GM21526 (cell line): ENCODE results near the gene HASPIN.
"Not testable (repeated sequence)": the region's sequence is repeated elsewhere in the genome, so short reads cannot be mapped to it uniquely, and the experiment has no call there.

Source experiments
- ATAC-seq: cut with Tn5 transposase; IDR thresholded peaks from one replicate; pipeline ENCODE4 v1.9.1; 2021; ENCODE audit warnings: moderate library complexity; ENCODE audit not compliant: unreplicated experiment, low FRiP score

HASPIN gene

DNA sequence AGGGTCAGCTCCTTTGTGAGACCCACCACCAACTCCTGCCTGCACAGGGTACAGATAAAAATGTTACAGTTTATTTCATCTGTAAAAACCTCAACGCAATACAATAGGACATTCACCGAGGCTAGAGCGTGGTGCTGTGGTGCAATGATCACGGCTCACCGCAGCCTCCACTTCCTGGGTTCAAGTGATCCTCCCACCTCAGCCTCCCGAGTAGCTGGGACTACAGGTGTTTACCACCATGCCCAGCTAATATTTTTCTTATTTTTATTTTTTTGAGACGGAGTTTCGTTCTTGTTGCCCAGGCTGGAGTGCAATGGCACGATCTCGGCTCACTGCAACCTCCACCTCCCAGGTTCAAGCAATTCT lies 11.2 kb downstream of the HASPIN start:
- not testable (repeated sequence) for ATAC-seq

DNA sequence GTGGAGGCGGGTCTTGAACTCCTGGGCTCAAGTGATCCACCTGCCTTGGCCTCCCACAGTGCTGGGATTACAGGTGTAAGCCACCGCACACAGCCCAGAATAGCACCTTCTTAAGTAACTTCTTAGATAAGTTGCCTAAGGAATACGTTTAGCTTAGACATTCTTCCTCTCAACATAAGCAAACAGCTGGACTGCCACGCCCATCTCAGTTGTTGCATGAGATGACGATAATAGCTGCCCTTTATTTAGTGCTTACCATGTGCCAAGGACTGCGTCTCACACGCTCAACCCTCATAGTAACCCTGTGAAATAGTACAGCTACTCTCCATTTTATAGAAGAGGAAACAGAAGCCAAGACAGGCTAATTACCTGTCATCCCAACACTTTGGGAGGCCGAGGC lies 11.8 kb downstream of the HASPIN start:
- no peak for ATAC-seq

DNA sequence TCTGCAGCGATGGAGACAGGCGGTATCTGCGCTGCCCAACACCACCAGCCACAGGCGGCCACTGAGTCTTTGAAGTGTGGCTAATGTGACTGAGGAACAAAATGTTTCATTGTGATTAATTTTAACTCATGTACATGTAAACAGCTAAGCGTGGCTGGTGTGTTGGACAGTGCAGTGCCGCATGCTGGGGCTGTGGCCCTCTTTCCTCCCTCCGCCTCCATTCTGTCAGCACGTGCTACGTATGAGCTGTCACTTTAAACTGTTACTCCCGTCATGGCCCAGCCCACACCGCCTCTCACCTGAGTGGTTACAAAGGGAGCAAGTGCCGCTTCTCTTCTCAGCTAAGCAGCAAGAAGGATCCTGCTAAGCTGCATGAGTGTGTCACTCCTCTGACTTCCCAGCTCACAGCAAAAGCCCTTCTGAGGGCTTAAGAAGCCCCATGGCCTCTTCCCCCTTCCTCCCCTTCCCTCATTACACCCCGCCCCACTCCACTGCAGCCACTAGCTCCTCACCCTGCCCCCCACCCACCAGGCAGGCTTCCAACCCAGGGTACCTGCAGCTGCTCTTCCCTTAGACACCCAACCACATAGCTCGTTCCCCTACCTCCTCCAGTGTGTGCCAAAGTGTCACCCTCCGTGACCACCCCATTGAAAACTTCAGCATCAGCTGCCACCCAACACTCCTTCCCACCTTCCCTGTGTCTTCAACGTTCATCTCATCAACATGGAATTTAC lies 15.0 kb downstream of the HASPIN start:
- ATAC-seq: no peak

DNA sequence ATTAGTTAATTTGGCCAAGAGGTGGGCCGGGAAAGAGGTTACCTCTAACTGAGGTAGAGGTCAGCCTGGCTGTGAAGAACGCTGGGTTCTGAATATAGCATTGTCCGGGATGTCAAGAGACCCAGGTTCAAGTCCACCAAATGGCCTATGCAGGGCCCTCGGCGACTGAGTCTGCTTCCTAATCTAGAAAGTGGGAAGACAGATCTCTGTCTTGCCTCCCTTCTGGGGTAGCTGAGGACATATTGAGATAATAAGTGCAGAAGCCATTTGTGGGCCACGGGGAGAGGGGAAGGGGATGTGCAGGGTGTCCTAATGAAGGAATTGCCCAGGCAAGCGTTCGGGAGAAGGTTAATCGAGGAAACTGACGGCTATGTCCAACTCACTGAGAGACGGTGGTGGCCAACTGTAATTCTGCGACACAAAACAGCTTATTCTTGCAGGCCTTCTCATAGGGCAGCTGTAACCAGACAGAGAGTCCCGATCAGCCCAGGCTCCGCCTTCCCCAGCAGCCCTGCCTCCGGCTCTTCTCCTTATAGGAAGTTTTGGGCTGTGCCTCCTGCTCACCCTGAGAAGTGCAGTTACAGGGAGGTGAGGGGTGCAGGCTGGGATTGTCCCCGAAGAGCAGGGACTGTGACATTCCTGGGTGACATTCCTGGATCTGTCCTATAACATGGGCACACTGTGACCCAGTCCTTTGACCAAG lies 15.9 kb downstream of the HASPIN start:
- no peak for ATAC-seq

DNA sequence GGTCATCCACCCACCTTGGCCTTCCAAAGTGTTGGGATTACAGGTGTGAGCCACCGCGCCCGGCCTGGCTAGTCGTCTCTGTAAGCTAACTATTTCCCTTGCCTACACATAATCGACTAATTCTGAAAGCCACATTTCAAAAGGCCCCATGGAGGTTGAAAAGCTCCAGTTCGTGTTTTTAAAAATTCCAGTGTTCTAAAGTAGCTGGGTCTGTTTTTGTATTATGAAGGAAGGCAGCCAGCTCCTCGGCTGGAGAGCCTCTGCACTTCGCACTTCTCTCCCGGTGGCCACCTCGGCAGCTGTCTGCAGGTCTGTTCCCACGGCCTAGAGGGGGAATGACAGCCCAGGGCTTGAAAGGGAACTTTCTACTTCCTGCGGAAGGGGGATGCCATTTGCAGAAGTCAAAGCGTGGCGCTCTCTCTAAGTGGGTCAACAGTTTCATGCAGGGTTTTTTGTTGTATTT lies 16.9 kb downstream of the HASPIN start:
- no peak for ATAC-seq

DNA sequence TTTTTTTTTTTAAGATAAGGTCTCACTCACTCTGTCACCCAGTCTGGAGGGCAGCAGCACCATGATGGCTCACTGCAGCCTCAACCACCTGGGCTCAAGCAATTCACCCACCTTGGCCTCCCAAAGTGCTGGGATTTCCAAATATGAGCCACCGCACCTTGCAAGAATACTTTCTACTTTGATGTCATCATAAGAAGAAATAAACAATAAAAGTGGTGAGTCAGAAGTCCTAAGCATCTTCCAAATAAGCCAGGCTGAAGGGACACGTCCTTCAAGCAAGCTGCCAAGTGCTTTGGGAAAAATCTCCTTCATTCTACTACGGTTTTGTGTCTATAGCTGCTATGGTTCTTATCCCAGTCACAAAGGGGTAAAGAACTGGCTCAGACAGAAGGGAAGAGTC lies 20.3 kb downstream of the HASPIN start:
- no peak for ATAC-seq

DNA sequence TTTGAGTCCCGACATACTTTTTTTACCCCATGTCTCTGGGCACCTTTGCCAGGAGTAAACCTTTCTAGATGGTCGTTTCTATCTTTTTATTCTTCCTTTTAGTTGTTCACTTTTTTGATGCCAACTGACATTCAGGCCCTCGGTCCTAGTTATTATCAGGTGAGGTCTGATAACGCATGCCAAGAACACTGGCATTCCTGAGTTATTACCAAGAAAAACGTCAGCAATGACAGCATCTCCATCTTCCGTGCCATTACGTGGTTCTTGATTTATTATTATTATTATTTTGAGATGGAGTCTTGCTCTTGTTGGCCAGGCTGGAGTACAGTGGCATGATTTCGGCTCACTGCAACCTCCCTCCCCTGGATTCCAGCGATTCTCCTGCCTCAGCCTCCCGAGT lies 21.4 kb downstream of the HASPIN start:
- no peak for ATAC-seq

DNA sequence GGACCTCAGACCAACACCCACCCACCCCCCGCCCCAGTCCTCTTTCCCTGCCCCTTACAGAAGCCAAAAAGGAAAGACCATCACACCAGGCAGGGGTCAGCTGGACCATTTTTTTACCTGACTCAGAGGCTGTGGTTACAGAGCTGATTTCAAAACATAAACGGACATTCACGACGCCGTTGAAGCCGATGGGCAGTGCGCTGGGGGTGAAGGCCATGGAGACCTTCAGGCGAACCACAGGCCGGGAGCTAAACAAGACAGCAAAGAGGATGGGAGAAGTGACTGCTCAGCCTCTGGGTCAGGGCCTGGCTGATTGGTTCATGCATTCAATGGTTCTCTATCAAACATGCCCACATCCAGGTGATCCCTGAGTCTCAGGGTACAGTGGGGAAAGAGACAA lies 24.1 kb downstream of the HASPIN start:
- no peak for ATAC-seq

DNA sequence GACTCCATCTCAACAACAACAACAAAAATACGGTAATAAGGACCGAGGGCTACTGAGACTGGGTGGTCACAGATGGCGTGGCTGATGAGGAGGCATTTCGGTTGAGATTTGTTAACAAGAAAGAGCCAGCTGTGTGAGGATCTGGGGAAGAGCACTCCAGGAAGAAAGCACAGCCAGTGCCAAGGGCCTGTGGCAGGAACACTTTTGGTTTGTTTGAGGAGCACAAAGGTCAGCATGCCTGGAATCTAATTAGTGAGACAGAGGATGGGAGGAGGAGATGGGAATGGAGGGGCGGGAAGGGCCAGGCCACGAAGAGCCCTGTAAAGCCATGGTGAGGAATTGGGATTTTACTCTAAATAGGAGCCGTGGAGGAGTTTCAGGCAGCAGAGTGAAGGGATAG lies 24.9 kb downstream of the HASPIN start:
- no peak for ATAC-seq

DNA sequence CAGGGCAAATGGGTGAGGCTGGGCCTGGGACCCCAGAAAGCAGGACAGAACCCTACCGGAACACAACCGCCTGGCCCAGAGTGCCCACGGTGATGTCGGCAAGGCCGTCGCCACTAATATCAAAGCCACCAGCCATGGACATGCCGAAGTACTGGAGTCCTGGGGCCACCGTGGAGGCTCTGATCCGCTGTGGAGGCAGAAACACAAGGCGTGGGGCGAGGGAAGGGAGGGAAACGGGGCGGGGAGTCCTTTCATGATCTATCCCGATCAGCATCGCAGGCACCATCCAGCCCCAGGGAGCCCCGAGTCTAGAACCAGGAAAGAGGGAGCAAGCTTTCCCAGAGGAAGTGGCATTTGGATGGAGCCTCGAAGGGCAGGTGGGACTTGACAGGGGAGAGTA lies 26.6 kb downstream of the HASPIN start:
- ATAC-seq: no peak

DNA sequence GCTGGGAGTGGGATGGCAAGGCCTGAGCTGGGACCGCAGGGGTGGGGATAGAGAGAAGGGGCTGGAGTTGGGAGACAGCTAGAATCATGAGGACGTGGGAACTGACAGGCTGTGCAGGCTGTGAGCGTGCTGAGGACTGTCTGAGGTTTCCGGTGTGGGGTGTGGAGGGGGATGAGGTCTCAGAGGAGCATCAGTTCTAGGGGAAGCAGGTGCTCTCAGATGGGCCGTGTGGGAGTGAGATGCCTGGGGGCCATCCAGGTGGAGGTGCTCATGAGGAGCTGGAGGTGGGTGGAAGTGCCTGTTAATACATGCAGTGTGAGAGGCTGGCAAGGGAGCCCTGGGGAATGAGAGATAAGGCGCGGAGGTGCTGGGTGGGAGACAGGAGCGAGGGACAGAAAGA lies 27.2 kb downstream of the HASPIN start:
- no peak for ATAC-seq

DNA sequence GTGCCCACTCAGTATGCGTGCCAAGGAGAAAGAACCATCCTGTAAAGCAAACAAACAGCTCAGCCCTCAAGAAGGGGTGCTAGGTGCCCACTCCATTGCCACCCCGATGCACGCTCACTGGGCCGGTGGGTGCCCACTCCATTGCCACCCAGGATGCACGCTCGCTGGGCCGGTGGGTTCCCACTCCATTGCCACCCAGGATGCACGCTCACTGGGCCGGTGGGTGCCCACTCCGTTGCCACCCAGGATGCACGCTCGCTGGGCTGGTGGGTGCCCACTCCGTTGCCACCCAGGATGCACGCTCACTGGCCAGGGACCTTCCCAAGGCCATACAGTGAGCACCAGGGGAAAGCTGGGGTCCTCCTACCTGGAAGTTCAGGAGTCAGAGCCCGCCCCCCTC lies 28.1 kb downstream of the HASPIN start:
- ATAC-seq: no peak

DNA sequence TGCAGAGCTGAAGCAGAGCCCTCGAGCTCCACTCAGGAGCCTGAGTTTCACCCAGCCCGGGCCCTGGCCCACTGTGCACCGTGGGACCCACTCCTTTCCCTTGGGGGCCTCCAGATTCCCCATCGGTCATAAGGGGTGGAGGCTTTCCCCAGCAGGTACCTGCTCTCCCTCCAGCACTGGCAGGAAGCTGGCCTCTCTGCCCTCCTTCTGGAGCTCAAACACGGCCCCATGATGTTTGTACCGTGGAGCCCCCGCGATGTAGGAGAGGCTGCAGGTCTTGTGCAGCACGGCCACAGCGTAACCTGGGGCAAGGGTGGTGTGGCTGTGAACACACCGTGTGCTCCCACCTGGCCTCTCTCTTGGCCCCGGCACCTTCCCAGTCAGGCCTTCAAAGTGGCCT lies 29.9 kb downstream of the HASPIN start:
- no peak for ATAC-seq

DNA sequence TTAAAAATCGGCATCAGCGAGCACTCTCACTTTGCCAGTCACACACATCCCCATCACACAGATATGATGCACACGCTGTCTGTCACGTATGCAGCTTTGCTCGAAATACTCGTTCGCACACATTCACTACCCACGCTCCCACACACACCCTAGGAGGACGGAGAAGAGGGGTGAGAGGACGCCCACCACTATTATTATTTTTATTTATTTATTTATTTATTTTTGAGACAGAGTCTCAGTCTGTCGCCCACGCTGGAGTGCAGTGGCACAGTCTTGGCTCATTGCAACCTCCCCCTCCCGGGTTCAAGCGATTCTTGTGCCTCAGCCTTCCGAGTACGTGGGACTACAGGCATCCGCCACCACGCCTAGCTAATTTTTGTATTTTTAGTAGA lies 30.4 kb downstream of the HASPIN start:
- ATAC-seq: no peak

DNA sequence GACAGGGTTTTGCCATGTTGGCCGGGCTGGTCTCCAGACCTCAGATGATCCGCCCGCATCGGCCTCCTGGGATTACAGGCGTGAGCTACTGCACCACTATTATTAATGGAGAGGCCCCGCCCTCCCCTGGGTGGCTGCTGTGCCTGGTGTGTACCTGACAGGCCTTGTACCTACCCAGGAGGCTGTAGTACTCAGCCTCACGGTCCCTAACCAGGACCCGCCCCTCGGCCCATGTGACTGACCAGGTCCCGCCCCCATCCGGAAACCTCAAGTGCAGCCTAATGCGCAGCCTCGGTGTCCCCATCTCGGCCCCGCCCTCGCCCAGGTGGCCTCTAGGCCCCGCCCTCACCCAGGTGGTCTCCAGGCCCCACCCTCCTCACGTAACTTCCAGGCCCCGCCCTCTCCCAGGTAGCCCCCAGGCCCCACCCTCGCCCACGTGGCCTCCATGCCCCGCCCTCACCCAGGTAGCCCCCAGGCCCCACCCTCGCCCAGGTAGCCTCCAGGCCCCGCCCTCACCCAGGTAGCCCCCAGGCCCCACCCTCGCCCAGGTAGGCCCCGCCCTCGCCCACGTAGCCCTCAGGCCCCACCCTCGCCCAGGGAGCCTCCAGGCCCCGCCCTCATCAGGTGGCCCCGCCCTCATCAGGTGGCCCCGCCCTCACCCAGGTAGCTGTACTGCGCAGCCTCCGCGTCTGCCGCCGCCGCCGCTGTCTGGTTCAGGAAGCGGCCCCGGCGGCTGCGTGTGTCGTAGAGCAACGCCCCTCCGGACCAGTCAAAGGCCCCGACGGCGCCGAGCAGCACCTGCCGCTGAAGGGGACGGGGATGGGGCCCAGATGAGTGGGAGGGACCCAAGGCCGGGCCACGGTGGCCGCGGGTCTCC lies 31.0 kb downstream of the HASPIN start:
- ATAC-seq: no peak

DNA sequence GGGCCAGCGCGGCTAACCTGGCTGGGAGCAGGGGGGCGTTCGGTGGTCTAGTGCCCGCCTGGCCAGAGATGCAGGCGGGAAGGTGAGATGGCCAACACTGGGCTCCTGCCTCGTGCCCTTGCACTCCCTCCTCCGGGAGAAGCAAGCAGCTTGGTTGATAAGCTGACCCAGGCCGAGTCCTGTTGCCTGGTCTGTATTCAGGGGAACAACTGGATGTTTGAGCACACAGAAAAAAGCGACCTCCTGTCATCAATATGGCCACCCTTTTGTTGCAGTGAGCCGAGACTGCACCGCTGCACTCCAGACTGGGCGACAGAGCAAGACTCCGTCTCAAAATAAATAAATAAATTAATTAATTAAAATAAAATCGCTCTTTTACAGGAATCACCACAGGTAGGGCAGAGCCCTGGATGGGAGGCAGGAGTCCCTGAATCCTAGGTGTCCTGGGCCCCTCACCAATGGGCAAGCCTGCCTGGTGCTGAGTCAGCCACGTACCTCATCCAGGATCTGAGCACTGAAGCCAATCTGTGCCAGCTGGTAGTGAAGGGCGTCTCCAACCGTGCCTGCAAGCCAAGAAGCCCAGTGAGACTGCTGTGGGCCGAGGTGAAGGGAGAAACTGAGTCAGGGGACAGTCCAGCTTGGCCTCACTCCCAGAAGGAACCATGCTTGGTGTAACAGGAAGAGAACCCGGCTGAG lies 31.8 kb downstream of the HASPIN start:
- no peak for ATAC-seq

DNA sequence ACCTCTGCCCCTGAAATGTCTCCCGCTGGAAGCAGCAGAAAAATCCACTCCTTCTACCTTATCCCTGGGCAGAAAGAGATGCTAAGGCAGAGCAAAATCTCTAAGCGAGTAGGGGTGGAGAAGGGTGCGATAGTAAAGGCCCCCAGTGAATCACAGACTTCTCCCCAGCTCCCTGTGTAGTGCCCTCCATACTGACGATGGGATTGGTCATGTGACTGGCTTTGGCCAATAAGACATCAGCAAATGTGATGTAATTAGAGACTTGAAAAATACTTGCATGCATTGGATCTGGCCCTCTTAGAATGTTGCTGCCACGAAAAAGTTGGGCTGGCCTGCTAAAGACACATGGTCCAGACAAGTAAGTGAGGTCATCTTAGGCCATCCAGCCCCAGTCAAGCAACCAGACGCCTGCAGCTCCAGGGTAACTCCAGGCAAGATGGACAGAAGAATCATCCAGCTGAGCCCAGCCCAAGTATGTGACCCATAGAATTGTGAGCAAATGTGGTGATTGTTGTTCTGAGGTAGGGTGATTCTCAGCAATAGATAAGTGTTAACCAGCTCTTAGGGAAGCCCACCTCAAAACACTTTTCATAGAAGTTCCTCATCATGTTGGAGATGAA lies 36.0 kb downstream of the HASPIN start:
- ATAC-seq: no peak

DNA sequence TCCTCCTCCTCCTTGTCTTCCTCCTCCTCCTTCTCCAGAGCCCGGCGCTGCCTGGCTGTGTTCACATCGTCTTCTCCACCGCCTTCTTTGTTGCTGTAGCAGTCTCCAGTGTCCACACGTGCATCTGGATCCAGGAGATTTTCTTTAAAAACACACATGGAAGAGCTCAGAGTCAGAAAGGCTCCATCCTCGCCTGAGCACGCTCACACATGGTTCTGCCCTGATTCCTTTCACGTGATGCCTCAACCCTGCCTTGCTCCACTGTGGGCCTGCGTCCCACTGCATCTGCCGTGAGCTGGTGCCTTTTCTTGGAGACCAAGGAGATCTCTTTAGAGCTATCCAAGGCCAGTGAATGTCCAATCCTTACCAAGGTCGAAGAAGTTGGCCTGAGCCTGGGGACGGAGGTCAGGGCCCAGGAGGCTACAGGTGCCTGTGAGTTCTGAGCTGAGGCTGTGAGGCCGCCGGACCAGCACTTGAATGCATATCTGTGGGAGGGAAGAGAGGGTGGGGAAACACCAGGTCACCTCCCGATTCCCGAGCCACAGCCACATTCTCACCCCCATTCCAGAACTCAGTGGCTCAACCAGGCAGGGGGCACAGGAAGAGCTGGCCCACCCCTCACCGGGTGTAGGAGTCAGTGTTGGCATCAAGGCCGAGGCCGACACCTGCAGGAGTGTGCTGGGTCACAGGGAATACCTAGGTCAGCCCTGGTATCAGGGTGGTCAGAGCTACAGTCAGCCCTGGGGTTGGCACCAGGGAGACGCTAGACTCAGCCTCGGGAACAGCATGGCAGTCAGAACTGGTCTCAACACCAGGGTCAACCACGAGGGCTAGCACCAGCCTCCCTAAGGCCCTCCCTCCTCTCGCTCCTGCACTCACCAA lies 37.6 kb downstream of the HASPIN start:
- no peak for ATAC-seq

DNA sequence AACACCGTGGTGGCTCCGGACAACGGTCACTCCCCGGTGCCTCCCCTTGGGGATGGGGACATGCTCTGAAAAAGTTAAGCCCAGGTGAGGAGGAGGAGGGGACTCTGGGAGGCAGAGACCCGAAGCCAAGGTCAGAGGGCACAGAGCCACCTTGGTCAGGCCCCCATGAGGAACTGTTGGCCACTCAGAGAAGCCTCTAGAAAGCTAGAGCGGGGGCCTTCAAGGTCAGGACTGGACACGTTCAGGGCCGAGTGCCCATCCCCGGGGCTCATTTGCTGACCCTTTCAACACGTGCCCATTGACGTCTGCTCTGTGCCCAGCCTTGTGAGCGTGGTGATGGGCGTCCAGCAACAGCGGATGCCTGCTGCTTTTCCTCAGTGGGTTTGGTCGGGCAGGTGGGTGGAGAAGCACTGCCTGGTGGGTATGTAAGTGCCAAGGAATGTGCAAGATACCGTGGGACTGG lies 38.2 kb downstream of the HASPIN start:
- no peak for ATAC-seq
